IPS DF 19.7 (cell line): Measurements from ENCODE around the gene TEKT3.

ENCODE experiments used
- DNase-seq: peaks from one replicate; pipeline ENCODE4 v3.0.0-alpha.2; 2013; ENCODE audit warnings: low read depth, low spot score

Gene TEKT3

DNA sequence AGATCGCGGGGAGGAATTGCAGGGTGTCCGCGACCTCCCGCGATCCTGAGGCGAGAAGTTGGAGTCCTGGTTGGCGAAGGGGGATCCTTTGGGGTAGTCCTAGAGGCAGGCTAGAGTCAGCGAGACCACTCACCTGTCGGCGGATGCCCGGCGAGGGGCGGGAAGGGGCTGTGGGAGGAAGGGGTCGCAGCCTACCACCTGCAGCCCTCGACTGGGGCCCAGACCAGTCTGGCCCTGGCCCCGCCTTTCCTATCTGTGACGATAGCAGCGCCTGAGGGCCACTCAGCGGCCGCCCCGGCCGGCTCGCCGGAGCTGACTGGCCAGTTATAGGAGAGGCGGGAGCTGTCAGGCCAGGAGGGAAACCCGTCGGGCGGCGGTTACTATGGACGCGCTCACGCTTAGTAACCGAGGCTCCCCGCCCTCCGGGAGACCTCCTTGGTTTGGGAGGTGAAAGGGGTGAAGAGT lies at the start of gene TEKT3:
Gene TEKT3 (minus strand): TSS at position 213 of the 465 bp plus-strand sequence. CDS start 10,012 bp downstream, outside the sequence.
- peak; percentile 73 for DNase-seq

DNA sequence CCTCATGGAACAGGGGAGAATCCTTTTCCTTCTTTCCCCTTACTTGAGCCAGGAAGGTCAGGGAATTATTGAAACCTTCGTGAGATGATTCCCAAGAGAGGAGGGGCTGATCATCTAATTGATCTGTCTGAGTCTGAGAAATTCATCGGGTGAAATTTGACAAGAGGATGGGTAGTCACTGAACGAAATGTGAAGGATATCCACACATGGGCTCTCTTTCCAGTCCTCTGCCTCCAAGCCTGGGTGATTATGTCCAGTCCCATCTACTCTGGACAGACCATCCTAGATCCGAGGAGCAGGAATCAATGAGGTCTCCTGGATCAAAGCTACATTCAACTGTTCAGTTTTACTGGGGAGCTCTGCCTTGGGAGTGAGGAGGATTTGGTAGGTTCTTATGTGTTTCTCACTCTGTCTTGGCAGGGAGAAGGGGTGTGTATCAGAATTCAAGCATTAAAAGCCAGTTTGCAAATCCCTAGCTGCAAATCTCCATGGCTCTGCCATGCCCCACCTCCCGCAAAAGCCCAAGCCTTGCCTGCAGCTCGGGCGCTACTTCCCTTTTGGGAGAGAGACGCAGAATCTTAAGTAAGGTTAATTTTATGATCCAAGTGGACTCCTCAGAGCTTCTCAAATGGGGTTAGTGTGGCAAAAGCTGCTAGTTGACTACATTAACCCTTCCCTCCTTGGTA lies 47.1 kb upstream of the TEKT3 start:
- DNase-seq, result no peak

DNA sequence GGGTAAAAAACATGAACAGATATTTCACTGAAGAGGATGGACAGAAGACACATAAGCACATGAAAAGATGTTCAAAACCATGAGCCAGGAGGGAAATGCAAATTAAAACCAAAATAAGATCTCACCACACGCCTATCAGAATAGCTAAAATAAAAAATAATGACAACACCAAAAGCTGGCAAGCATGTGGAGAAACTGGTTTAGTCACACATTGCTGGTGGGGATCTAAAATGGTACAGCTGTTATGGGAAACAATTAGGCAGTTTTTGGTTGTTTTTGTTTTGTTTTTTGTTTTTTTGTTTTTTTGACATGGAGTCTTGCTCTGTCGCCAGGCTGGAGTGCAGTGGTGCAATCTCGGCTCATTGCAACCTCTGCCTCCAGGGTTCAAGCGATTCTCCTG lies 44.7 kb upstream of the TEKT3 start:
- no peak for DNase-seq

DNA sequence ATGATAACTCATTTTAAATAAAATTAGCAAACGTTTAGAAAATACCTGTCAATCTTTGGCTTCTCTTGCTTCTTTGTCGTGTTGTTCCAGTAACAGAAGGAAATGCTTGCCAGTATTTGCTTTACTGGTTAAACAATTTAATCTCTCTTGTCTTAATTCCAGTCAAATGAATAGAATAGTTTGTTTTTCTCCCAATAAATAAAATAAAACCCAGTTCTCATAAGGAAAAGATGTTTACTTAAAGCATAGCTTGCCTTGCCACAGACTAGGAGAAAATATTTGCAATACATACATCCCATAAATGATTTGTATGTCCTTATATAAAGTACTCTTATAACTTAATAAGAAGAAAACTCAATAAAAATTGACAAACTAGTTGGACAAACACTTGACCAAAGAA lies 43.9 kb upstream of the TEKT3 start:
- no peak for DNase-seq

DNA sequence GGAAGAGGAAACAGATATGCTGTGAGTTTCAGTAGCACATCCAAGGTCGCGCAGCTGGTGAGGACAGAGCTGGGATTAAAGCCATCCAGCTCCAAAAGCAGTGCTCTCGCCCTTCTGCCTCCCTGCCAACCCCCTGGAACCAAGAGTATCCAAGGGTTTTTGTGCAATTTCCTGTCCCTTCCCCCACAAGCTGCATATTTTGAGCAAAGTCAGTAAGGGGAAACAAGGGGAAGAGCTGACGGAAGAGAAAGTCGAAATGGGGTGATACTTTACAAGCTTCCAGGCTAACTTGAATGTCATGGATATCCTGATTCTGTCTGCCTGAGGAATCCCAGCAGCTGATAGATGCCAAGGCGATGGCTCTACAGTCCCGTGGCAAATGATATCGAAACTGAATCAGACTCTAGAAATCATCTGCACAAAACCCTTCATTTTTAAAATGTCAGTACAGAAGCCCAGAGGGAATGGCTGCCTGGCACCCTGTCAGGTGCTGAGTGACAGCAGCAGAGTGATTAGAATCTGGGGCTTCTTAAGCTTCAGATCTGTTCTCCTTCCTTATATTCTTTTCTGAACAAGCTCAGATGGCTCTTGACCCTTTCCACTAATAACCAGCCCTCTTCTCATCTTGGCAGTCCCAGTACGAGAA lies 42.9 kb upstream of the TEKT3 start:
- no peak for DNase-seq

DNA sequence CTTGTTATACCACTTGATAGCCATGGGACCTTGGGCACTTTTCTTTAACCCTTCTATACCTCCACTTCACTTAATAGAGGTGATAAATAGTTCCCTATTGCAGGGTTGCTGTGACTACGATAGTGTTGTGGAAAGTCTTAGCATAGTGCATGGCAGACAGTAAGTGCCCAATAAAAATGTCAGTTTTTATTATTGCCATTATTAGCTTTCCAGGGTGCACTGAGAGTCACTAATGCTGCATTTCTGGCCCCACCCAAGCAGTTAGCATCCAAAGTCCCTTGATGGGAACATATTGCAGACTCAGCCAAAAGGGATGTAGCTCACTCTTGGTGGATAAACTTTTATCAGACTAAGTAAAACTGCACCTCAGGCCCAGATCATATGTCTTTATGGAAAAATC lies 41.5 kb upstream of the TEKT3 start:
- no peak for DNase-seq

DNA sequence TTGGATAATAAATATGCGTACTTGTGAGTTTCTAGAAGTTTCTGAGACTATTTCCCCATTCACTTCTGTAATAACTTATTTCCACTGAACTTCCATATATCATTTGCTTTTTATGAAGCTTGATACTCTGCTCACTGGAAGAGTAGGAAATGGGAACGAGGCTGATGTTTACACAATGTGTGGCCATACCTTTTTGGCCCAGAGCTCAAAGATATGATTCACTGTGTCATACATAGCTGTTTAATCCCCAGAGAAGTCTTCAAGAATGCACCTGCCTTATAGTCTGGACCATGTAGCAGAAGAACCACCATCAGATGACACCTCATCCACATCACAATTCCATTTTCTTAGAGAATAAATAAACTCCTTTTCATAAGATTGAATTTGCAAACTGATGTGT lies 40.3 kb upstream of the TEKT3 start:
- no peak for DNase-seq

DNA sequence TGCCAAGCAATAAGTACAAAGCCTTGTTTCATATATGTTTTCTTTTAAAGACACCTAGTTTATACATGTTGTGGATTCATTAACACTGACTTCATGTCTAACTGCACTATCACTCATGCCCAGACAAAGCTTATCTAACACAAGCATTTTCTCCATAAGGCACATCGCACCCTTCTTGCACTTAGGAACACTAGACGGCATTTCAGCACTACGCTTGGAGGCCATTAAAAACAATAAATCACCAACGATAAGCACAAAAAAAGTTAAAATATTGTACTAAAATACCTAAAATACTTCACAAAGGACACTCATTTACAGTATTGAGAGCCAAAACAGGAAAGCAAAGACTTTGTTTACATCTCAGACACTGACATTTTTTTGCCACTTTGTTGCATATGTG lies 39.0 kb upstream of the TEKT3 start:
- no peak for DNase-seq

DNA sequence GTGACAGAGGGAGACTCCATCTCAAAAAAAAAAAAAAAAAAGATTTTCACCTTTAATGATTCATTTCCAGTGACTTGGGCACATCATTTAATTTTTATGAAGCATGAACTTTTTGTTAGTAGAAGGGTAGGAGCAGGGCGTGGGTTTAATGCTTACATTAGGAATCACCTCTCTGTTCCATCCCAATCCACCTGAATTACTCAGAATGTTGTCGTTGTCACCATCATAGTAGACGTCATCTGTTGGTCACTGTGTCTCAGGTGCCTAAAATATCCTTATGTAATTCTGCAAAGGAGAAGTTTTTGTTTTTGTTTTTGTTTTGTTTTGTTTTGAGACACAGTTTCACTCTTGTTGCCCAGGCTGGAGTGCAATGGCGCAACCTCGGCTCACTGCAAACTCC lies 38.3 kb upstream of the TEKT3 start:
- no peak for DNase-seq

DNA sequence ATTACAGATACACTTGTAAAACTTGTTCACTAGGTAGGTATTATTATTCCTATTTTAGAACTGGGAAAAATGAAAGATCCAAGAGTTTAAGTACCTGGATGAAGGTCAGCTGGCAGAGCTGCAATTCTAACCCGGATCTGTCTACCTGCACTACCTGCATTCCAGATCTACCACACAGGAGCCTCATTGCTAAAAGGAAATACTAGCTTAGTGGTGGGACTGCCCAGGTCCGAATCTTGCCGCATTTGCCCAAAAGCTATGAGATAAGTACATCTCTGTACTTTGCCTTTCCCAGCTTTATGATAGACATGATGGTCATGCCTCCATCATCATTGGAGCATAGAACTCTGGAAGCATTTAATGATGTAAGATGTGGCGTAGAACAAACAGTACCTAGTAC lies 36.8 kb upstream of the TEKT3 start:
- no peak for DNase-seq

DNA sequence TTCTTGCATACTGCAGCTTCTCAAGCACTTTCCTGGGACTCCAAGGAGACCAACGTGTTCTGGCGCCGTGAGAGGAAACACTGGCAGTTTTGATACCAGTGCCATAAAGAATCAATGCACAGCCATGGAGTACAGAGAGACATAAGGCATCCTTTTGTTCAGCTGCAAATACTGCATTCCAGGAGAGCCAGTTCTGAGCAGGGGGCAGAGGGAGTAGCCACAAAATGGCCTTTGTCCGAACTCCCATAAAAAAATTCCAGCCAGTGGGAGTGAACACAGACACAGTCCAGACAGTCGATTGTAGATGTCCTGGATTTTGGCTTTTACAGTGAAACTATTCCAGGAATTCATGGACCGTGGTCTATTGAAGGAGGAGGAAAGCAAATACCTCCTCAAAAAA lies 36.2 kb upstream of the TEKT3 start:
- DNase-seq, result no peak

DNA sequence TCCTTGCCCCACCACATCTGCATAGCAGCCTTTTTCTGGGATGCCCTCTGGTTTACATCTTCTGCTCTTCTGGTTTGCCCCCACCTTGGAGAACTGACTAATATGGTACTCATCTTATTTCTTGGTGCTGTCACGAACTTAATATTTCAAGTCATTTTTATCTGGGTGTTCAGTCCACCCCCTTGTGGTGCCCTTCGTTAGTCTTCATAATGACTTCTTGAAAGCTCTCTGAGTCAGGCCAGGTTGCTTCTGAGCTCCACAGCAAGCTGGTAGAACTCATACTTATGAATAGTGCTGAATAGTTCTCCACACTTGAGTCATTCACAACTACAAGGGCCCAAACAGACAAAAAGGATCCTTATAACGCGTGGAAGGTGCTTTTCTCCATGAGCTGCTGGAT lies 35.8 kb upstream of the TEKT3 start:
- DNase-seq, result no peak

DNA sequence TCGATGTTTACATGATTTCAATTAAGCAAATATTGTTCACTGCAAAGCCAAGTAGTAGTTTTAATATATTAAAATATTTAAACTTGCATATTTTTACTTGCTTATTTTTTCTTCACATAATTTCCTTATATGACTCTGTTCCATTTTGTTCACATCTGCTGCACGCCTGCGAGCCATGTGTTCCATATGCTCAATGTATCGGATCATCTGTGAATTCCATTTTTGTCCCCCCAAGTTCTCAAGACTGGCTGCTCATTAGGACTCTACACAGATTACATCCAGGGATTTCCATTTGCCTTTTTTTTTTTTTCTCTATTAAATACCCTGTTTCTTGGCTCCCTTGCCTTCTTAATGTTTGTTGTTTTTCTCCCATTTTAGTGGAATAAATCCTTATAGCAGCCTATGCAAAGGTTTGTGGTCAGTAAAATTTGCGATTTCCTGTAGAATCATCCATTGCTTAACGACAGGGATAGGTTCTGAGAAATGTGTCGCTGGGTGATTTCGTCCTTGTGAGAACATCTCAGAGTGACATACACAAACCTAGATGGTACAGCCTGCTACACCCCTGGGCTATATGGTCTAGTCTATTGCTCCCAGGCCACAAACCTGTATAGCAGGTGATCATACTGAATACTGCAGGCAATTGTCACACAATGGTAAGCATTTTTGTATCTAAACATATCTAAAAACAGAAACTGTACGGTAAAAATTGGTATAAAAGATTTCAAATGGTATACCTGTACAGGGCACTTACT lies 30.2 kb upstream of the TEKT3 start:
- DNase-seq, result no peak

DNA sequence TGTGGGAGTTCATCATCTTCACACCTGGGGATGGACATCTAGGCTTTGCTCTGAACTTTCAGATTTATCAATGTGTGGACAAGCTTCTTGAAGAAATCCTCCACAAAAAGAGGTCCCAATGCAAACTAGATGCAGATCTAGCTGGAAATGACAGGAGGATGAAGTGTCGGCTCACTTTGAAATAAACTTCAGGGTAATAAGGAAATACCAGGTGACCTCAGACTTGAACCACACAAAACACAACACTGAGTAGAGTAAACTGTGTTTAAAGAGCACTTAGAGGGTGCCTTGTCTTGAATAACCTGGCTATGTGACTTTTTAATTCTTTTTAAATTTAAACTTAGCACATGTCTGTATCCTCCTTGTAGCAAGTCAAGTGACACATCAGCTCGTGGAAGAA lies 27.2 kb upstream of the TEKT3 start:
- DNase-seq, result no peak

DNA sequence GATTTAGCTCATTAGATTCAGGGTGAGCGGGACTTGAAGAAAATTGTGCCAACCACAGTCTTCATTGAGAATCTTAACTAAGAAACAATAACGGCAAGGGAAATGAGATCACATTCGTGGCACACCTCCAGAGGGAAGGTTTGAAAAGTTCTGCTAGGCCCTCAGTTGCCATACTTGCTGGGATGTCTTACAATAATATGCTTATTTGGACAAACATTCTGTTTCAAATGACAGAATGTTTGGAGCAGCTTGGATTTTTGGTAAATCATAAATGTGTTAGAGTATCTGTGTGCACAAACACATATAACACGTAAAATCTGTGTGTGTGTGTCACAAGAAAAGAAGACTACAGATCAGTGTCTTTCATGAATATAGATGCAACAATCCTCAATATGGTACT lies 24.6 kb upstream of the TEKT3 start:
- no peak for DNase-seq

DNA sequence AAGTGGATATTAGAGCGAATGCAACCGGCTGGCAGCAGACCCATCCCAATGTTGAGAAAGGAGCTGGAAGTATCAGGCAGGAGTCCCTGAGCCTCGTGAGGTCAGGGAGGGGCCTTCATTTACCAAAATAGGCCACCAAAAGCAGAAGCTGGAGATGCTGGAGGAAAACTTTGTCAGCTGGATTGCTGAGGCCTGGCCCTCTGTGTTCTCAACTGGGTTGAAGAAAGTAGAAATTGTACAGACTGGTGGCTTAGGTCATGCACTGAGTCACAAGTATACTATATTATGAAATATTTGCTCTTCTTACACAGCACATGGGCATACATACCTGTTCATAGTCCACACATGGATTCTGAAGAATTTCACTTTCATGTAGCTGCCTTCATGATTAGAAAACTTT lies 23.2 kb upstream of the TEKT3 start:
- no peak for DNase-seq

DNA sequence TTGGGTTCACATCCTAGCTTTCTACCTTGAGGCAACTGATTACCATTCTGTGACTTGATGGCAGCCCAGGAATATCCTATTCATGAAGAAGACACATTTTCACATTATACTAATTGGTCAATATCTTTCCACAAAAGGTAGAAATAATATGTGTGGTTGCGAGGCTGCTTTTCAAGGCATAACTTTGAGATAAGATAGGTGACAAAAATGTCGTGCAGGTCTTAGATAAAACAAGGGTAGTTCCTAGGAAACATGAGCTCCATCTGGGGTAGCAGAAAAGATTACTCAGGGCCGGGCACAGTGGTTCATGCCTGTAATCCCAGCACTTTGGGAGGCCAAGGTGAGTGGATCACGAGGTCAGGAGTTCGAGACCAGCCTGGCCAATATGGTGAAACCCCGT lies 22.3 kb upstream of the TEKT3 start:
- no peak for DNase-seq

DNA sequence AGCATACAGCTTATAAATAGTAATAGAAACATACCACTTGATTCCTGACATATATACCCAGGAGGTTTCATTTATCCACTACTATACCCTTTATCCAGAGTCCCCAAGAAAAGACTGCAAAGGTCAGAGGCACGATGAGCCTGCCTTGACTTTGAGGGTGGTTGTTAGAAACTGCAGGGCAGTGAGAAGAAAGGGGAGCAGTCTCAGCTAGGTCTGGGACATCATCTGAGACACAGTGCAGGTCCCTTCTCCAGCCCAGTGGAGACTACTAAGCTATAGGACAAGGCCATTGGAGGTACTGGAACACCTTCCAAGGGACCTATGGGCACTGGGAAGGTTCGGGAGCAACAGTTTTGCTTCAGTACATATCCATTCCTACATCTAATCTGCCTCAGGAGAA lies 20.2 kb upstream of the TEKT3 start:
- no peak for DNase-seq

DNA sequence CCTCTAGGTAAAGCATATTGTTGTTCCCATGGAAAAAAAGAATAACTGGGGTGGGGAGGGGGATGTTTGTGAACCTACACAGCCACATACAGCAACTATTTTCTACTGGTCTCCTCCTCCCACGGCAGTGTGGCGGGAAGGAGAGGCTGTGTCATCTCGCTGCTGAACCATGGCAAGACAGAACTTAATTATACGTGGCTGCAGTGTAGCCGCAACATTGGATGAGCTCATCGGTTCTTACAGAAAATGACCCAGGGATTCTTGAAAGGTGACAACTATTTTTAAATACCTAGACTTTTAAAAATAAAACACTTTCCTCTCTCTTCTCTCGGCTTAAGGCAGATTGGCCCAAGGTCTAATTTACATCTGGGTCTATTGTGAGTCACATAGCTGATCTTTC lies 19.8 kb upstream of the TEKT3 start:
- DNase-seq, result no peak

DNA sequence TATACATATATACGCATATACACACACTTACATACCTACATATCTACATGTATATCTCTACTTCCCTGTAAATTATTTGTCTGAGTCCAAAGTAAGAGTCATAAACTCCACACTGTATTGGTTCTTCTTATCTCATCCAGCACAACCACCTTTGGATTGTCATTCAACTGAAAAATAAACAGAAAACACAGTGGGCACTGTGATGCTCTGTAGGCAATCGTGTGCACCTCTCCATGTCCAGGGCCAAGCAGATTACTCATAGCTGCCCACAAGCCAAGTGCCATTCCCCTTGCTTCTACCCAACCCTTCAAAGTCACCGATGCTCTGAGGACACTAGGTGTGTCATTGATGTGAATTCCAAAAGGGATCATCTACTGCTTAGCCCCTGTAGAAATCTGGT lies 12.9 kb upstream of the TEKT3 start:
- no peak for DNase-seq

DNA sequence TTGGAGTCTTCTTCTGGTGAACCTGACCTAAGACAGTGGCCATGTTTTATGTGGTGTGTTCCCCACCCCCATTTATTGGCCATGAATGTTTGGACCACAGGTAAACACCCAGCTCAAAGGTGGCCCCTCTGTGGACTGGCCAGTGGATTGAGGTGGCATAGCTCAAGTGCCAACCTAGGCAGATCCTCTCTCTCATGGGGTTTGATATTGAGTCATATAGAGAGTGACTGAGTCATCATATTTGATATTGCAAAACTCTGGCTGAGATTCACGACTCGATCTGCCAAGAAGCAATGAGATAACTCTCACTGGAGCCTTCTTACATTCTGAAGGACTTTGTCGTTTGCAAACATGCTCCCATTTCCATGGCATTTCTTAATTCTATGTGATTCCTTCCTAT lies 10.5 kb upstream of the TEKT3 start:
- DNase-seq, result no peak

DNA sequence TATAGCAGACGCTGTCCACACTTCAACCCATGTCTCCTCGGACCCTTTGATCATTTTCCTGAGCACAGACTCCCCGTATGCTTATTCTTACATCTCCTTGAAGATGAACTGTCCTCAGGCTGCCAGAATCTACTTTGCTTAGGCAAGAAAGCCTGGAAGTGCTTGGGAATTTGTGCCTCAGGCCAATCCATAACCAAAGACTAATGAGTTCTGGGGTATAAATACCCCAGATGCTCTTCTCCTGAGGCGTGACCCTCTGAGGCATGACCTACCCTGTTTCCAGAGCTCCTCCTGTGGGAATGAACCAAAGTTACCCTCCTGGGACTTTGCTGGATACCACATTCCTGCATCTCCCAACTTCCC lies 10.1 kb upstream of the TEKT3 start:
- no peak for DNase-seq
